Activated effector memory CD4-positive, alpha-beta T cell treated with Interleukin-2 at 50 U/mL for 16 hours (primary cell): Measurements from ENCODE around the gene CC2D1A.
A peak's percentile ranks its signal among the peaks of the same experiment; 100 is the strongest.

ENCODE experiments used
- DNase-seq: peaks from one replicate; pipeline ENCODE4 v3.0.0-alpha.2; 2020

CC2D1A gene

DNA sequence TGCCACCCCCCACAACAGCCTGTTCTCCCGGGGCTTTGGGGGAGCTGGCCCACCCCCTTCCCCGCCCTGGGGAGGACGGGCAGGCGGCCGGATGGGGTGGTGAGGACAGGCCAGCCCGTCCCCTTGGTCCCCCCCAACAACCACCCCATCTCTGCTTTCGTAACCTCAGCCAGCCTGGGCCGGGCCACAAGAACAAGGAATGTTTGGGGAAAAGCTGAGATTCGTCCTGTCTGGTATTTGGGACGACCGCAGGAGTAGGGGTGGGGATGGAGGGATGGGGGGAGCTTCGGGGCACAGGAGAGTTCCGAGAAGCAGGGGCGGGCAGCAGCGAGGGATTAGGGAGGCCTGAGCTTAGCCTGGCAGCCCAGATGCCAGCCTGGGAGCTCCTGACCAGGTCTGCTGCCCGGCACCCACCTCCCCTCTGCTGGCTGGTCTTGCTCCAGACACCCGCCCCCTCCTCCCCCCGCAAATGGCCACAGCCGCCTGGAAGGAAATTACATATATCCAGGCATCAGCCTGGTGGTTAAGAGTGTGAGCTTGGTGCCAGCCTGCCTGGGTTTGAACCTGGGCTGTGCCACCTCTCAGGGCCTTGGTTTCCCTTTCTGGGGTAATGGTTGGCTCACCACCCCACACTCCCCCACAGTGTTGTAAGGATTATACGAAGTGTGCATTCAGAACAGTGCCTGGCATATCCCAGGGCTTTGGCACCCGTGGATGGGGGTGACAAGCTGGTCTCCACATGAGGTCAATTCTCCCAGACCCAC is 32.5 kb downstream of the CC2D1A start, which contains the start of gene PODNL1:
TSS of gene PODNL1 (minus strand) at position 117 of the 764 bp plus-strand sequence. CDS start 236 bp downstream, outside the sequence.
- no peak for DNase-seq

GRCh38 chr19:13942023-13942684 is 36.2 kb downstream of the CC2D1A start:
- DNase-seq: no peak

DNA sequence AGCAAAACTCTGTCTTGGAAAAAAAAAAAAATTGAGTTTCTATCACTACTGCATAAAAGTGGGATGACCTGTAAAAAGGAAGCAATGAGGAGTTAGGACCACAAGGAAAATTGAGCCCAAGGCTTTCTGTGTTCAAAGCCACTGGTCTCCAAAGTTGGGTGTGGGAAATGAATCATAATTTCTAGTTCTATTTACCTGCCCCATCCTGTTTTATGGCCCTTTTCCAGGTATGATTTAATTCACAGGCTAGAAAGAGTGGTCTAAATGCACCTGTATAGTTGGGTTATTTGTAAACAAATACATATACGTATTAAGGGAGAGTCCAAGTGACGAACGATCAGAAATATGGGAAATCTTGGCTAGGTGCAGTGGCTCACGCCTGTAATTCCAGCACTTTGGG is 40.4 kb downstream of the CC2D1A start:
- DNase-seq: no peak

DNA sequence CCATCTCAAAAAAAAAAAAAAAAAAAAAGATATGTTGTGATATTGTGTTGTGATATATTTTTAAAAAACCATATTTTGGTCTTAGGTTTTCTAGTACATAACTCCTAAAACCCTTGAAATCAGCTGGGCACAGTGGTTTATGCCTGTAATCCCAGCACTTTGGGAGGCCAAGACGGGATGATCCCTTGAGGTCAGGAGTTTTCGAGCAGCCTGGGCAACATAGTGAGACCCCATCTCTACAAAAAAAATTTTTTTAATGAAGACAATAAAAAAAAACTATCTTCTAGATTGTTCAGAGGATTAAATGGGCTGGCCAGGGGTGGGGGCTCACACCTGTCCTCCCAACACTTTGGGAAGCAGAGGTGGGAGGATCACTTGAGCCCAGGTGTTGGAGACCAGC is 45.0 kb downstream of the CC2D1A start:
- no peak for DNase-seq

GRCh38 chr19:13951799-13952153 is 45.8 kb downstream of the CC2D1A start:
- DNase-seq: no peak

GRCh38 chr19:13952154-13952930 is 46.3 kb downstream of the CC2D1A start, which contains the start of gene DCAF15:
DCAF15 (plus strand) TSS chr19:13952509; CDS start chr19:13952513, 4 bp downstream.
- peak; percentile 98 for DNase-seq

- no peak for DNase-seq
Measured at GRCh38 chr19:13952931-13953531, 47.0 kb downstream of the CC2D1A start.

GRCh38 chr19:13954185-13954584 is 48.2 kb downstream of the CC2D1A start:
- no peak for DNase-seq

- DNase-seq: no peak
Measured at GRCh38 chr19:13955662-13956364, 49.8 kb downstream of the CC2D1A start.

- DNase-seq: no peak
Measured at GRCh38 chr19:13956365-13956744, 50.4 kb downstream of the CC2D1A start.

- no peak for DNase-seq
Measured at GRCh38 chr19:13957051-13957450, 51.0 kb downstream of the CC2D1A start.

GRCh38 chr19:13958043-13958442 is 52.0 kb downstream of the CC2D1A start:
- no peak for DNase-seq

DNA sequence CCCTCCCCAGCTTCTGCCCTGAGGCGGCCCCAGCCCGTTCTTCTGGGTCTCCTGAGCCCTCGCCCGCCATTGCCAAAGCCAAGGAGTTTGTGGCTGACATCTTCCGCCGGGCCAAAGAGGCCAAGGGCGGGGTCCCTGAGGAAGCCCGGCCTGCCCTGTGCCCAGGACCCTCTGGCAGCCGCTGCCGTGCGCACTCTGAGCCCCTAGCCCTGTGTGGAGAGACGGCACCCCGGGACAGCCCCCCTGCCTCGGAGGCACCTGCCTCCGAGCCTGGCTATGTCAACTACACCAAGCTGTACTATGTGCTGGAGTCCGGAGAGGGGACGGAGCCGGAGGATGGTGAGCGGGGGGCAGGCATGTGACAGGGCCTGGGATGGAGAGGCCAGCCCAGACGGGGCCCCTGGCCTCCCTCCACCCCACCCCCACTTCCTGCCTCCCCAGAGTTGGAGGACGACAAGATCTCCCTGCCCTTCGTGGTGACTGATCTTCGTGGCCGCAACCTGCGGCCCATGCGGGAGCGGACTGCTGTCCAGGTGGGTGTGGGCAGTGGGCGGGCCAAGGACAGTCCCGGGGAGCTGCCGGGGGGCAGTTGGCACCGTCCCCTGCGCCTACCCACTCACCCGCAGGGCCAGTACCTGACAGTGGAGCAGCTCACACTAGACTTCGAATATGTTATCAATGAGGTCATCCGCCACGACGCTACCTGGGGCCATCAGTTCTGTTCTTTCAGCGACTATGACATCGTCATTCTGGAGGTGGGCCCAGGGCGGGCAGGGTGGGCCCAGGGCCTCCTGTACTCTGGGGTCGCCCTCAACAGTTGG is 53.4 kb downstream of the CC2D1A start:
- DNase-seq: no peak

DNA sequence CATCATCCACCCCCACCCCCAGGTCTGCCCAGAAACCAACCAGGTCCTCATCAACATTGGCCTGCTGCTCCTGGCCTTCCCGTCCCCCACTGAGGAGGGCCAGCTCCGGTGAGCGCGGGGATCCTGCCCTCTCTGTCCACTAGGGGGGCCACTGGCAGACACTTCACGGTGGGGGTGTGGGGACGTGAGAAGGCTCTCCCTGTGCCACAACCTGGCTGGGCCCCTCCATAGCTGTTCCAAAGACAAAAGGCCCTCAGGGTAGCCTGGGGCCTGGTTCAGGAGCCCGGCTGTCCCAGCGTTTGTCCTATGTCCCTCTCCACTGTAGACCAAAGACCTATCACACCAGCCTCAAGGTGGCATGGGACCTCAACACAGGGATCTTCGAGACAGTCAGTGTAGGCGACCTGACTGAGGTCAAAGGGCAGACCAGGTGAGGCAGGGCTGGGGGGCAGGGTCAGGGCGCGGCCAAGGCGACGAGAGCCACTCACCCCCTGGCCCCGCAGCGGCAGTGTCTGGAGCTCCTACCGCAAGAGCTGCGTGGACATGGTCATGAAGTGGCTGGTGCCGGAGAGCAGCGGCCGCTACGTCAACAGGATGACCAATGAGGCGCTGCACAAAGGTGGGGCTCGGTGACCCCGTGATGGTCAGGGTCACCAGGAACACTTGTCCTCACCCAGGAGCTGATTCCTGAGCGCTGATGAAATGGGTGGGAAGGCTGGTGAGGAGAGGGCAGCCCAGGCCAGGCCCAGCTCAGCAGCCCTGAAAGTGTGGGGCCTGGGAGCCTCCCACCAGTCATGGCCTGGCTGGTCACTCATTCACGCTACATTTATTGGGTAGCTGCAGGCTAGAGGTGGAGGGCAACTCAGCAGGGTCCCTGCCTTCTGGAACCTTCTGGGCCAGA is 54.2 kb downstream of the CC2D1A start:
- no peak for DNase-seq

DNA sequence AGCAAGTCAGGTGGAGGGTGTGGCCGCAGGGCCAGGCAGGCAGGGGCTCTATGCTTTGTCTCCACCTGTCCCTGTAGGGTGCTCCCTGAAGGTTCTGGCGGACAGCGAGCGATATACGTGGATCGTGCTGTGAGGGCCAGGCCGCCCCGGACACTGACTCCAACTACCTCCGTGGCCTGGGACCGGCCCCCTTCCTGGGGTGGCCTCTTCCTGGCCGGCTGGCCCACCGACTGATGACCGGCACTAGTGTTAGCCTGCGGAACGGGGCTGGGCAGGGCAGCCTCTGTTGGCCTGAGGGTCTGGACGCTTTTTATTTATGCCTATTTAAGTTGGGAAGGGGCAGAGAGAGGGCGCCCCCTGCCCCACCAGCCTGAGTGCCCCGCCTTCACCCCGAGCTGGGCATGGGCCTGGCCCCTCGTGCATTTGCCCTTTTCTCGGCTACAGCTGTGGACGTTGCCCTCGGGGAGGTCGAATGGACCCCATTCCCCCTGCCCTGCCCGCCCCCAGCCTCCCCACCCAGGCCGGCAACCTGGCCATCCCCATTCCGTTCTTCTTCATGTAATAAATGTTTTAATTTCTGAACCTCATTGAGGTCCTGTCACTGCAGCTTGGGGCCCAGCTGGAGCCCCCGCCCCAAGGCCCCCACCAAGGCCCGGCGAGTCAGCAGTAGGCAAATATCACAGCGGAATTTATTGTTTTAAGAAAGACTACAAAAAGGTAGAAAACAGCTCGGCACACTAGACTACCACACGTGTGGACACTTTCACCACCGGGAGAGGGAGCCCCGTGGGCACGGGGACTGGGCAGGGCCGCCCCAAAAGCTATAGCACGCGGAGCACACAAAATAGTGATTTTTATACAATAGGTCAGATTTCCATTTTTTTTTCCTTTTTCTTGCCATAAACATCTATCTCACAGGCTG is 55.1 kb downstream of the CC2D1A start:
- no peak for DNase-seq

DNA sequence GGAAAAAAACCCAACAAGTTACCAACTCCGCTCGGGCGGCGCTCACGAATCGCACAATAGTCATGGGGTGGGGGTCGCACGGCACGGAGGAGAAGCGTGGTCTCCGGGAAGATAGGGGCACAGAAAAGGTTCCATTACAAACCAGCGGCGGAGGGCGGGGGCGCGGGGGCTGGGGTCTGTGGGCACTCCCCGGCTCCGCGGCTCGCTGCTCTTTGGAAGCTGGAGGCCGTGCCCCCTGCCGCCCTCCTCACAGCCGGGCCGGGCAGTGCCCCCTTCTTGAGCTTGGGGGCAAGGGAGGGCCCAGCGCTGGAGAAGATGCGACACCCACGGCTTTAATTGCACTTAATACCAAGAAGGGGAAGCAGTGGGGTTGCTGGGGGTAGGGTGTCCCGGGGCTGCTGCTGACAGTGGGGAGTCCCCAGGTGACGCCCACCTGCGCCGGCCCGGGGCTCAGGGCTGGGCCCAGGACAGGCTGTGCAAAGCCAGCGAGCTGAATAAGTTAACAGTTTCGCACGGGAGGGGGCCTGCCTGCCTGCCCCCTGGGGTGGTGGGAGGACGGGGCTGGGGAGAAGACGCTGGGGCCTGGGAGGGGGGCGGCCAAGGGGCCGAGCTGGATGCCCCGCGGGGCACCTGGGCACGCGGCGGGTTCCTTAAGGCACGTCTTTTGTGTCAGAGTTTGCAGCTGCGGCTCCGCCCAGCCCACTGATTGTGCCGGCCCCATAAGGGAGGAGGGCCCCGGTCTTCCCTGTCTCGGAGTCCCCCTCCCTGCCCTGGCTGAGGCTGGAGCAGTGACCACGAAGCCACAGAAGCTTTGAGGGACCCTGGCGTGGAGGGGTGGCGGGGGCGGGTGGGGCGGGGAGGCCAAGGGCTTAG is 56.1 kb downstream of the CC2D1A start:
- DNase-seq: no peak

- no peak for DNase-seq
Measured at GRCh38 chr19:13962699-13963602, 57.0 kb downstream of the CC2D1A start.
